ENCODE measurements around the gene PLEKHH1.

DNA sequence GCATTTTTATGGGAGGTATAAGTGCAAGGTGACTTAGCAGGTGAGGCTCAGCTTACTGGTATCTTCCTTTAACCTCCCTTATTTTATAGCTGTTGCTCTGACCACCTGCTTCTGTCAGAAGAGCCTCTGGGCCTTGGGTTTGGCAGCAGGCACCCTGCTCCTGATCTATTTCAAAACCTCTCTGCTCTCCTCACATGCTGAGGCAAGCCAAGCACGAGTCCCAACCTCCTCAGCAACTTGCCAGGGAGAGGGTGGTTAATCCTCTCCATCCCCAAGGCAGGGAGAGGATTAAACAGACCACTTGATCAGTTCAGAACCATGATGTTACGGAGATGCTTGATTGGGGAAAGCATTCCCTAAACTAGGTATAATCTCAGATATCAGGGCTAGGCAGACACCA lies 5.4 kb downstream of the PLEKHH1 start:
- no peak for TF ChIP-seq FOXA2 (IDR thresholded peaks at IDR 0.05)
- TF ChIP-seq, protein P1, sequence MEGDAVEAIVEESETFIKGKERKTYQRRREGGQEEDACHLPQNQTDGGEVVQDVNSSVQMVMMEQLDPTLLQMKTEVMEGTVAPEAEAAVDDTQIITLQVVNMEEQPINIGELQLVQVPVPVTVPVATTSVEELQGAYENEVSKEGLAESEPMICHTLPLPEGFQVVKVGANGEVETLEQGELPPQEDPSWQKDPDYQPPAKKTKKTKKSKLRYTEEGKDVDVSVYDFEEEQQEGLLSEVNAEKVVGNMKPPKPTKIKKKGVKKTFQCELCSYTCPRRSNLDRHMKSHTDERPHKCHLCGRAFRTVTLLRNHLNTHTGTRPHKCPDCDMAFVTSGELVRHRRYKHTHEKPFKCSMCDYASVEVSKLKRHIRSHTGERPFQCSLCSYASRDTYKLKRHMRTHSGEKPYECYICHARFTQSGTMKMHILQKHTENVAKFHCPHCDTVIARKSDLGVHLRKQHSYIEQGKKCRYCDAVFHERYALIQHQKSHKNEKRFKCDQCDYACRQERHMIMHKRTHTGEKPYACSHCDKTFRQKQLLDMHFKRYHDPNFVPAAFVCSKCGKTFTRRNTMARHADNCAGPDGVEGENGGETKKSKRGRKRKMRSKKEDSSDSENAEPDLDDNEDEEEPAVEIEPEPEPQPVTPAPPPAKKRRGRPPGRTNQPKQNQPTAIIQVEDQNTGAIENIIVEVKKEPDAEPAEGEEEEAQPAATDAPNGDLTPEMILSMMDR (IDR thresholded peaks at IDR 0.05; ENCODE audit: low read depth, low read length, missing input control), result no peak

Data from liver (tissue), 2 donors.